ENCODE measurements around the gene RPL19.
"Not testable (repeated sequence)": the region's sequence is repeated elsewhere in the genome, so short reads cannot be mapped to it uniquely, and the experiment has no call there.

RPL19 gene

DNA sequence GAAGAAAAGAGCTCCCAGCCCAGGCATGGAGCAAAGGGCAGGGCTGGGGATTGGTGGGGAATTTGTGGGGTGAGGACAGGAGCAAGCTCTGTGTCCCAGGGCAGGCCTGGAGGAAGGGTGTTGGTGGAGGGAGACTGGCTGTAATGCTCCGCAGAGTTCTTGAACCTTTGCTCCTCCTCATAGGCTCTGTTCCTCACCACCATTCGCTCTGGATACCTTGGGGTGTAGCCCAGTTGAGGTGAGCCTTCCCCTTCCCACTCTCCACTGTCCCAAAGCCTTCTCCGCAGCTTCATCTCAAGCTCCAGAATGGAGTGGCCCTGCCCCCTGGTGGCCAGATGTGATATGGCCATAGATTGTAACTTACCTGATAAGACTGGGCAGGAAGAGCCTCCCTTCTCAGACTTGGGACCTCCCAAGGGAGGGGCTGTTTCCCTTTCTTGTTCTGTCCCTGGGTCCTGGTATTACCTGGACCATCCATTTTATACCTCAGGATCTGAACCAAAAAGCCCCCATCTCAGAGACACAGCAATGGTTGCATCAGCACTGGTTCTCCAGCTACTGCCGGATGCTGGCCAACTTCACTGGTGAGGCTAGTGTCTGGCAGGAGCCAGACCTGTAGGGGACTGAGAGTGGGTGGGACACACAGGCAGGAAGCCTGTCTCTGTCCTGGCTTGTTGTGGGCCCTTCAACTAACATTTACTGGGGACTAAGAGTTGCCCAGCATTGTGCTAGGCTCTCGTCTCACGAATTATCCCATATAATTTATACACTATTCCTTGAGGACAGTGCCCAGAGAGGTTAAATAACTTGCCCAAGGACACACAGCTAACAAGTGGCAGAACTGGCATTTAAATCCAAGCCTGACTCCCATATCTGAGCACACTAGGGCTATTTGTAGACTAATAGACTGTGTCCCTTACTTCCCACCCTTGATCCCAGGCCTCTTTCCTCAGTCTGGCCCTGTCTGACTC lies 44.8 kb downstream of the RPL19 start:
- peak; percentile 92 for DNase-seq
- ATAC-seq, result peak; percentile 86

DNA sequence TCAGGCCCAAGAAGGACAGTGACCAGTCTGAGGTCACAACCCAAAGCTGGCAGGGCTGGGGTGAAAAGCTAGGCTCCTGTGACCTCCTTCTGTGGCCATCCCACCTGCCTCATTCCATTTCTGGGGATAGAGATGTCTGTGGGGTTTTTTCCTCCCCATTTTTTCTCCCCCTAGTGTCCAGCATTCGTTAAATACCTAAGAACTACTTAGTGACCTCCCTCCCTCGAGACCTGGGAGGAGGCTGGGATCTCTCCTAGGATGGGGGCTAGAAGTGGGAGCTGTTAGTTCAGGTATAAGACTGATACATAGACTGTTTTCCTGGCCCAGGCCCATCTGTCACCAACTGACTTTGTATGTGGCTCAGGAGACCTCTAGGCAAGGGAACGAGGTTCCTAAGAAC lies 46.2 kb downstream of the RPL19 start:
- ATAC-seq, result no peak
- no peak for DNase-seq

DNA sequence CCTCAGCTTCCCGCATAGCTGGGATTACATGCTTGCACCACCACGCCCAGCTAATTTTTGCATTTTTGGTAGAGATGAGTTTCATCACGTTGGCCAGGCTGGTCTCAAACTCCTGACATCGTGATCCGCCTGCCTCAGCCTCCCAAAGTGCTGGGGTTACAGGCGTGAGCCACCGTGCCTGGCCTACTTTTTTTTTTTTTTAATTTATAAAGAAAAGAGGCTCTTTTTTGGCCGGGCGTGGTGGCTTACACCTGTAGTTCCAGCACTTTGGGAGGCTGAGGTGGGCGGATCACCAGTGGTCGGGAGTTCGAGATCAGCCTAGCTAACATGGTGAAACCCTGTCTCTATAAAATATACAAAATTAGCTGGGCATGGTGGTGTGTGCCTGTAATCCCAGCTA lies 50.0 kb downstream of the RPL19 start:
- ATAC-seq, DNase-seq: not testable (repeated sequence)

DNA sequence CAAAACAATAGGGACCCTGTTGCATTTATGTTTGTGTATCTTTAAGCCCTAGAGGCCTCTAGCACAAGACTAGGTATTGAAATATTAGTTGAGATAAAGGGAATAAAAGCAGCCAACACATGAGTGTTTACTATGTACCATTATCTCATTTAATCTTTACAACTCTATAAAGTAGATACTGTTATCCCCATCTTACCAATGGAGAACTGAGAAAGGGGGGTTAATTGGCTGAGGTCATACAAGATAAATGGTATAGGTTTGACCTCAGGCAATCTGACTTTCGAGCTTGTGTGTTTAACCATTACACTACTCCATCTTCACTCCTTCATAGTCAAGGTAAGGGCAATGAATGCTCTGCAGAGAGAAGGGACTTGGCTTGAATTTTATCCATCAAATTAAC lies 51.9 kb downstream of the RPL19 start:
- DNase-seq (no peak), ATAC-seq (no peak)

DNA sequence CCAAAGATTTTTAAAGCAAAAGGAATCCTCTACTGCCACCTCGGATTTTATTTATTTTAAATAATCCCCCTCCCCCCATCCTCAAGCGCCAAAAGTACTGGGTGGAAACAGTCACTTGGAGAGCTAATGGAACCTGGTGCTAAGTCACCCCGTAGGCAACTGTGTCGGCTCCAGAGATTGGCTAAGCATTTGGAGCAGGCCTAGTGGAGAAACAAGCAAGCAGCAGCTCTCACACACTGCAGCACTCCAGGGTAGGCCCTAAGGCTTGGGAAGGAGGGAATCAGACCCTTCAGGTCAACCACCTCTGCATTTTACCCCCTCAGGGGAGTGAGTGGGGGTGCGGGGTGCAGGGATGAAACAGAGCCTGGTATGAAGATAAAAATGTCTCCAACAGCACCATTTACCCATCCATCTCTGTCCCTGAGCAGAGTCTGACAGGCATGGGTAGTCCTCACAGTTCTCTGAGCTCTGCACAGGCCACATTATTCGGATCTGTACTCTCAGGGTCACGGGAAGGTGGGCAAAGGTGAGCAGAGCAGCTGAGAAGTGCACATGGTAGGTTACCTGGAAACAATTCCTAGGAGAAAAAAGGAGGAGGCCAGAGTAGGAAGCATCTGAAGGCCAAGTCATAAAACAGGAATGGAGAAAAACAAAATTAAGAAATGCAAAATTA lies 52.8 kb downstream of the RPL19 start:
- DNase-seq, result no peak
- ATAC-seq, result no peak
